Measurements from ENCODE around the gene TTC38.

Gene TTC38

DNA sequence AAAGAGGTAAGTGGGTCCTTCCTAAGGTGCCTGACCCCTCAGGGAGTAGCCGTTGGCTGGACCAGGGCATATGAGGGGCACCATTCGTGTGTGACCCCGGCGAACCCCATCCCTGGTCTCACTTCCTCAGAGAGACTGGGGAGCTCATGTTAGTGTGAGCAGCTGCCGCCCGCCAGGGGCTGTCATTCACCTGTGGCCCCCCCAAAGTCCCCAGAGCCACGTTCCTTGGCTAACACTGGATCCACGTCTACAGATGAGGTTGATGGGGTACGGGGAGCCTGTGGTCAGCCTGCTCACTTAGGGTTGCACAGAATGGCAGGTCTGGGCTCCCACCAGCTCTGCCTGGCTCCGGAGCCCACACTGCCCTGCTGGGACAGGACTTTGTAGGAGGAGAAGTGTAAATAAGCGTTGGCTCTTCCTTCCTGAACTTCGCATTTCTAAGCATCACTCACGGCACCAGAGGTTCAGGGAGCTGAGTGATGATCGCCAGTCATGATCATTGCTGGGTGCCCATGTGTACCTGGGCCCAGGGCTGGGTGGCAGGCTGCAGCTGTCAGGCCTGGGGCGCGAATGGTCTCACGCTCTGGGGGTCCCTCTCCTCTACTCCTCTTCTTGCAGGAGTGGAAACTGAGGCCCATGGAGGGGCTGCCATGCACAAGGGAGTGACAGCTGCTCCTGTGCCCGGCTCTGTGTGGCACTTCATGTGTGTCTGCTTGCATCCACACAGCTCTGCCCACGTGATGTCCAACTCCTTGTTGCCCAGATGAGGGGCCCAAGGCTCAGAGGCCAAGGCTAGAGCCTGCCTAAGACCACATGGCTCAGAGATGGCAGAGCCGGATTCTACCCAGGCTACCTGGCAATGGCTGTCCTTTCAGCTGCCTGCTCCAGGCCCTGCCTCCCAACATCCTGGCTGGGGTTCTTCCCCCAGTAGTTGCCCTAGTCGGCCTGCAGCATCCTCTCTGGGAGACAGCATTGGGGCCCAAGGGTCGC lies 11.1 kb downstream of the TTC38 start:
- DNase-seq (ENCODE audit: low spot score) = no peak

DNA sequence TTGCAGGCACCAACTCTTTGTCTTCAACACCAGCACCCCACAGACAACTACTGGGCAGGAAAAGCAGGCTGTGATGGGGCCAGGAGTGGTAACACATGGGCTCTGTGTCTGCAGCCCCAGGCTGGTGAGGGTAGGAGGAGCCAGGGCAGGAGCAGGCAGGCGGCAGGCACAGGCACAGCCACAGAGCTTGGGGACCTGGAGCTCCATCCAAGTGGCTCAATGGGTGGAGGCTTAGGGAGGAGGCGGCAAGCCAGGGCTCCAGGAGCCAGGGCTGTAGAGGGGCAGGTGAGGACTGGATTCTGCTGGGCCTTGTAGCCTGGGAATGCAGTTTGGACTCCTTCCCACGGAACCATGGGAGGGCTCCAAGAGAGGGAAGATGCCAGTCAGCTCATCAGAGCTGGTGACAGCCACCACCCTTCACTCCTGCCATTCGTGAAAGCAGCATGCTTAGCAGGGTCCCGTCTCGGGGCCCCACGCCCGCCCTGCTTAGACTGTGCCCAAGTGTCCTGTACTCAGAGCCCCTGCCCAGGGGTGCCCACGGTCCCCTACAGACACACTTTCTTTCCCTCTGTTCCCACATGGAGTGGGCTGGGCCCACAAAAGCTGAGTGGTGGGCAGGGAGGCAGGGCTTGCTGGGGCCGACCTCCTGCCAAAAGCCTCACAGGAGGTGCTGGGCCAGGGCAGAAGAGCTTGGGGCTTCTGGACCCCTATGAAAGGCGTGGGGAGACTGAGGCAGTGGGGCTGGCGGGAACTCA lies 12.4 kb downstream of the TTC38 start:
- DNase-seq (ENCODE audit: low spot score) = no peak

DNA sequence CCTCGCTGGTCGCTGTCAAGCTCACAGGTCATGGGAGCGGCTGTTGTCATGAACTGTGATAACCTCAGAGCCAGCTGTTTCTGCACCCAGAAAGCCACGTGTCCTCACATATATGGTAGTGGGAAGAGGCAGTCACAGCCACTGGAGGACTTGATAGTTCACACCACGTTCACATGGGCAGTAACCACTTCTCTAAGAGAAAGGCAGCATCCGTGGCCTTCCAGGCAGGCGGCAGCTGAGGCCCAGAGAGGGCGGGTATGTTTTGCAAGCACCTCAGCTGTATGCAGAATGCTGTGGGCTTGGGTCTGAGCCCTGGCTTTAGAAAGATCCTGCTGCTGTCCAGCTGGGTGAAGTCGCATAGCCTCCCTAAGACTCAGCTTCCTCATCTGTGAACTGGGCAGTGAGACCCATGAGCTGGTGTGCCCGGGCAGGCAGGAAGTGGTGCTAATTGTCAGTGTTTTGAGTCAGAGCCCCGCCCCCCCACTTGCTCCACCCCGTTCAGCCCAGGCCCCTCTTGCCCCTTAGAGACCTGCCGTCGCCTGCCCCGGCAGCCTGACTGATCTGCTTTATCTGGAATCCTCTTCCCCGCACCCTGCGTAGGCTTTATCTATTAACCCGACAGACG lies 13.3 kb downstream of the TTC38 start:
- DNase-seq (ENCODE audit: low spot score) = peak; percentile 41

DNA sequence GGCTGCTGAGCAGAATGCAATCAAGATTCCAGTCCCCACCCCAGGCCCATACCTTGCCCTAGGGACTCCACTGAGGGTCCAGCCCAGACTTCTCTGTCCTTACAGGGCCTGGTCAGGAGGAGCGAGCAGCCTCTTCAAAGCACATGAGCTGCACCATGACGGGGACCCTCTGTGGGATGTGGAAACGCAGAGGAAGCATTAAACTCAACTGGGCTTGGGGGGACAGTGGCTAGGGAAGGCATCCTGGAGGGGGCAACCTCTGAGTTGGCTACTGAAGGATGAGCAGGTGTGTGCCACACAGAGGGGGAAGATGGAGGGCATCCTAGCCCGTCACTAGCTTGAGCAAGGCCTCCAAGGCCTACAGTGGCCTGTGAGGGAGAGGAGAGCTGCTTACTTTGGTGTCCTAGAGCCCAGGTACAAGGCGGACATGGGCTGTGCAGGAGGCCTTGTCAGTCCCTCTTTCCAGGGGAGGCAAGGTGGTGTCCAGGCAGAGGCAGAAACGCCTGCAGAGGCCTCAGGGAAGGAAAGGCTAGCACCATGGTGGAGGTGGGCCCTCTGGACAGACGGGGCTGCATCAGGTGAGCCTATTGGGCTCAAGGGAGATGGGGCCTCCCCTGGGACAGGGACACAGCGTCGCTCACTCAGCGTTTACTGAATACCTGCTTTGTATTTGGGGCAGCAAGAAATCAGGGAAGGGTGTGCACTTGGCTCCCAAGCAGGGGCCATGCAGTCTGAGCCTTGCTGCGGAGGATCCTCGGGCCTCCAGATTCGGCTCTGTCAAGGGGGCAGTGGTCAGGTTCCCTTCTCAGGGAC lies 14.3 kb downstream of the TTC38 start:
- DNase-seq (ENCODE audit: low spot score) = no peak

GRCh38 chr22:46286006-46286405 lies 18.2 kb downstream of the TTC38 start:
- no peak for DNase-seq (ENCODE audit: low spot score)

- no peak for DNase-seq (ENCODE audit: low spot score)
Measured at GRCh38 chr22:46286941-46287872, 19.4 kb downstream of the TTC38 start.

GRCh38 chr22:46287873-46288751 lies 20.3 kb downstream of the TTC38 start:
- DNase-seq (ENCODE audit: low spot score) = peak; percentile 33

DNA sequence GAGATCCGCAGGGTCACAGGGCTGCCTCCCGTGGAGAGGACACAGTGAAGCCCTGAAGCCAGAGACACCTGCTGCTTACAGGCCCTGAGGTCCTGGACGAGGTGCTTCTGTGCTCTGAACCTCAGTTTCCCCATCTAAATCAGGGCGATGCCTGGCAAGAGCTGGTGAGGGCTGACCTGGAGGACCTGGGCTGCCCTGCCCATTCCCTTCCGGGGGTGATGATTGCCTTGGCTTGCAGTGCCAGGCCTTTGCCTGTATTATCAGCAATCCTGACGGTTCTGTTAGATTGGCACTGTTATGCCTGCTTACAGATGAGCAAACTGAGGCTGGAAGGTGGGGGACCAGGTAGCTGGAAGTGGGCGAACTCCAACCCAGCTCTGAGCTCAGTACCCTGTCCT lies 21.0 kb downstream of the TTC38 start:
- no peak for DNase-seq (ENCODE audit: low spot score)

GRCh38 chr22:46289244-46289891 lies 21.6 kb downstream of the TTC38 start:
- peak; percentile 51 for DNase-seq (ENCODE audit: low spot score)

DNA sequence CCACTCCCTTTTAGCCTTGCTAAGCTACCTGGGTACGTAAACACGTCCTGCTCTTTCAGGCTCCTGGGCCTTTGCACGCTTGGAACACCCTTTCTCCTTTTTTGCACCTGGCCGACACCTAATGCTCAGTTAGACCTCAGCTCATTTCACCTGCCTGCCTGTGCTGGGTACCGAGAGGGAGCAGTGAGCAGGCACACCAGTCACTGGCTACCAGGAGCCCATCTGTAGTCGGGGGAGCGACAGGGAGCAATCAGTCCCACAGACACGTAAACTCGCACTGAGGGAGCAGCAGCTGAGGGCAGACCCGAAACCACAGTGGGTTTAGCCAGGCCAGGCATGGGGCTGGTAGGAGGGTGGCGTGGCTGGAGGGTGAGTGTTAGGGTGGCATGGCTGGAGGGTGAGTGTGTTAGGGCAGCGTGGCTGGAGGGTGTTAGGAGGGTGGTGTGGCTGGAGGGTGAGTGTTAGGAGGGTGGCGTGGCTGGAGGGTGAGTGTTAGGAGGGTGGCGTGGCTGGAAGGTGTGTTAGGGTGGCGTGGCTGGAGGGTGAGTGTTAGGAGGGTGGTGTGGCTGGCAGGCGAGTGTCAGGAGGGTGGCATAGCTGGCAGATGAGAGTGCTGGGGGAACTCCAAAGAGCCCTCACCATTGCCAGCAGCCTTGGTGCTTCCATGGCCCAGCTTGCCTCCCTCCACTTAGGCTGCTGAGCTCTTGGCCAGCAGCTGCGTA lies 22.5 kb downstream of the TTC38 start:
- DNase-seq (ENCODE audit: low spot score) = no peak

DNA sequence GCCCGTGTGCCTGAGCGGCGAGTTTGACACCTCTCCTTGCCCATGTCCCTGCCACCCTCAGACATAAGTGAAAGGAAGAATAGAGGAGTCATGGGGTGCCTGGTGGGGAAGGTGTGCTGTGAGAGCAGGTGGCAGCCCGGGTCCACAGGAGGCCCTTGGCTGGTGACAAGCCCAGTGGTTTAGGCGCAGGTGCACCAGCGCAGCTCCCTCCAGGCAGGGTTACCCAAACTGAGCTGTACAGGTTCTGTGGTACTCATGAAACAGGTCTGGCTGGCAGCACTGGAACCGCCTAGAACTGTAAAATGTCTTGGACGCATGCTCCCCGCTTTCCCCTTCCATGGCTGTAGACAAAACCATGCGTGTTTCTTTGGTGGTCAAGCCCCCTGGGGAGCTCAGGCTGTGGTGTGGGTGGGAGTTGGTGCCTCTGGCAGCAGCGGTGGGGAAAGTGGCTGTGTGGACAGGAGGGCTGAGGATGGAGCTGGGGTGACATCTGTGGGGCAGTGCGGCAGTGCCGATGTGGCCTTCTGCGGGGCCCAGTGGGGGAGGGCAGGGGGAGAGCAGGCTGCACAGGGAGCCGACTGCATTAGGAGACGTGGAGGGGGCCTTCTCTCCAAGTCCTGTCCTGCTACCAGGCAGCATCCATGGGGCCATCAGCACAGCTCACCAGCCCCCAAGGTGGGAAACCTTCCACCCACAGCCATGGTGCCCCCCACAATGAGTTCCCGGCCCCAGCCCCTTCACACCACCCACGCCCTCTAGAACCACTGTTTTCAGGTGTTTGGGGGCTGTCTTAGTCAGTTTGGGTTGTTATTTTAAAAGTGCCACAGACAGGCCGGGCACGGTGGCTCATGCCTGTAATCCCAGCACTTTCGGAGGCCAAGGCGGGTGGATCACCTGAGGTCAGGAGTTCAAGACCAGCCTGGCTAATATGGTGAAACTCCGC lies 23.3 kb downstream of the TTC38 start:
- no peak for DNase-seq (ENCODE audit: low spot score)

DNA sequence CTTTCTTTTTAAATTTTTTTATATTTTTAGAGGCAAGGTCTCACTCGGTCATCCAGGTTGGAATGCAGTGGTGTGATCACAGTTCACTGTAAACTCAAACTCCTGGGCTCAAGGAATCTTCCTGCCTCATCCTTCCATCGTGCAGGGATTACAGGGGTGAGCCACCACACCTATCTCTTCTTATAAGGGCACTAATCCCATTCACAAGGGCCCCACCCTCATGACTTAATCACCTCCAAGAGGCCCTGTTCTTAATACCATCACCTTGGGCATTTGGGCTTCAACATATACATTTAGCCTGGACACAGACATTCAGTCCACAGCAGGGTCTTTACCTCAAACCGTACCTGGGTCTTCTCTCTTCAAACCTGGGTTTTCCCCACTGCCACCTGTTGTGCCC lies 24.4 kb downstream of the TTC38 start:
- no peak for DNase-seq (ENCODE audit: low spot score)

- DNase-seq (ENCODE audit: low spot score) = no peak
Measured at GRCh38 chr22:46292732-46293131, 24.9 kb downstream of the TTC38 start.

- peak; percentile 14 for DNase-seq (ENCODE audit: low spot score)
Measured at GRCh38 chr22:46293577-46294260, 25.9 kb downstream of the TTC38 start.

- no peak for DNase-seq (ENCODE audit: low spot score)
Measured at GRCh38 chr22:46294784-46295183, 27.0 kb downstream of the TTC38 start.

DNA sequence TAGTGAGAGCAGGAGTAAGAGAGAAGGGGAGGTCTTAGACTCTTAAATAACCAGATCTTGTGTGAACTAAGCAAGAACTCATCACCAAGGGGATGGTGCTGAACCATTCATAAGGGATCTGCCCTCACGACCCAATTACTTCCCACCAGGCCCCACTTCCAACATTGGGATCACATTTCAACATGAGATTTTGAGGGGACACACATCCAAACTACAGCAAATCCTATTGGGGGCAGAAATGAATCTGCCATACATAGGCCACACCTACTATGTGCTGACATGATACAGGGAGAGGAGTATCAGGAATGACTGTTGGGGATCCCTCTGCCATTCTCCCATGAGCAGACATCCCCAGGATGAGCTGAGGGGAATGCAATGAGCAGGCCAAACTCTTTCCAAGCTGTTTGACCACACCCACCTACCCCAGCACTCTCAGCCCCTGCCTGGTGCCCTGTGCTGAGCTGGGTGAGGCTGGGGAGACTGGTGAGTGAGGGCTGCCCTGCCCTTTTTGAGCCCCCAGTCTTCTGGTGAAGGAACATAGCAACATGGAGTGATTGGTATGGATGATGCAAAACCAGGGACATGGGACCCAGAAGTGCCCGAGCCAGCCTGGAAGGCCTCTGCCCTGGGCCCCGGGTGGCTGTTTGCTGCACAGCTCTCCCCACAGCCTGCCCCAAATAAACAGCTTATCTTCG lies 27.6 kb downstream of the TTC38 start:
- no peak for DNase-seq (ENCODE audit: low spot score)

Data from CD4-positive, alpha-beta T cell treated with Interleukin-15 for 4 hours (primary cell).